ENCODE data around the gene PBXIP1. TPM values are rescaled to one million over a fixed set of nuclear protein-coding genes. Genes with fewer than 3 reads are reported as not detected.

Gene PBXIP1
- total RNA-seq, 1 experiment from 2014 or later = 21.6 TPM

GRCh38 chr1:154958036-154958435 lies 2.1 kb upstream of the PBXIP1 start:
- no CpG with 5 or more reads among the region's 2 CpGs for WGBS (ENCODE audit: extremely low coverage, insufficient read length, low lambda C conversion rate)
- H3K9me3 ChIP-seq (ENCODE audit: control insufficient read depth, low read depth, low read length) = no peaks in the 10 kb centered on the region
- no peak overlapping the region for H2BK20ac ChIP-seq (ENCODE audit: low read depth, low read length, poor library complexity, severe bottlenecking)
- H3T11ph ChIP-seq (ENCODE audit: low read length) = no peak overlapping the region
- H3K79me2 ChIP-seq (ENCODE audit: insufficient read depth, low read length) = no peaks in the 10 kb centered on the region; the same call in 1 of the 2 replicates
- H2BK15ac ChIP-seq (ENCODE audit: low read depth, low read length) = no peak overlapping the region
- no peak overlapping the region for H2AK5ac ChIP-seq (ENCODE audit: insufficient read length, low read length)
- no peak overlapping the region for H2BK5ac ChIP-seq (ENCODE audit: insufficient read length, low read length)
- no peak overlapping the region for H2BK120ac ChIP-seq (ENCODE audit: low read depth, low read length, poor library complexity, severe bottlenecking)
- no peaks in the 10 kb centered on the region for H3K27me3 ChIP-seq (ENCODE audit: insufficient read depth, low read length)
- peaks cover 6% of the 10 kb centered on the region; the same call in 1 of the 2 replicates for H3K4me1 ChIP-seq (ENCODE audit: insufficient read depth, low read length)
- H4K20me1 ChIP-seq (ENCODE audit: control insufficient read depth, insufficient read depth, insufficient read length) = no peaks in the 10 kb centered on the region
- H3K27ac ChIP-seq (ENCODE audit: insufficient read length, low read depth, low read length) = no peak overlapping the region
- no peak overlapping the region for H3K4ac ChIP-seq (ENCODE audit: low read depth, low read length)
- no peak for DNase-seq
- Mint-ChIP-seq H3K27me3 (ENCODE audit: low read depth) (no peaks in the 10 kb centered on the region), H3K4me1 (peaks cover 62 to 70% of the 10 kb centered on the region in 2 experiments), H3K36me3 (ENCODE audit: insufficient read depth in 1 of 3, low read depth in 3 of 3) (peaks cover 7 to 36% (median 24%) of the 10 kb centered on the region in 3 experiments; a peak in 6 of 7 replicates), H3K4me3 (no peak overlapping the region), H3K27ac (no peak overlapping the region), H3K9me3 (no peaks in the 10 kb centered on the region)
- H2BK12ac ChIP-seq (ENCODE audit: insufficient read length, low read depth, low read length) = no peak overlapping the region
- no peak overlapping the region for H3K4me2 ChIP-seq (ENCODE audit: insufficient read depth, insufficient read length, low read length)
- no peaks in the 10 kb centered on the region for H3K79me1 ChIP-seq (ENCODE audit: insufficient read depth, low read depth, low read length, poor library complexity, severe bottlenecking)
- no peak overlapping the region for H3K18ac ChIP-seq (ENCODE audit: insufficient read length, low read depth, low read length)
- H4K91ac ChIP-seq (ENCODE audit: insufficient read length, low read depth, low read length) = no peak overlapping the region
- no peak overlapping the region for H3K9ac ChIP-seq (ENCODE audit: extremely low read depth, insufficient read length, low read length)
- no peak overlapping the region for H3K14ac ChIP-seq (ENCODE audit: insufficient read depth, low read length)
- no peak overlapping the region for H2AFZ ChIP-seq (ENCODE audit: low read length)
- no peak overlapping the region for H4K8ac ChIP-seq (replicated peaks; ENCODE audit: insufficient read length, low read depth, low read length)
- H3K56ac ChIP-seq (ENCODE audit: insufficient read length, low read depth, low read length) = no peak overlapping the region
- H4K5ac ChIP-seq (ENCODE audit: insufficient read length, low read depth, low read length) = no peak overlapping the region
- TF ChIP-seq CTCF (conservative IDR thresholded peaks at IDR 0.05) = no peak
- peaks cover 16% of the 10 kb centered on the region for H3K23me2 ChIP-seq (ENCODE audit: insufficient read length, low read depth, low read length, poor library complexity, severe bottlenecking)
- H3K23ac ChIP-seq (ENCODE audit: insufficient read length, low read depth, low read length) = no peak overlapping the region

All from H9 (cell line).